GM18951 (cell line): ENCODE results near the gene RPL3.

ENCODE experiments used
- POLR2A ChIP-seq: IDR thresholded peaks from 4 replicates; pipeline ENCODE4 v1.6.1; 2011; ENCODE audit warnings: mild to moderate bottlenecking; ENCODE audit not compliant: insufficient read length, insufficient read depth; ENCODE audit errors: extremely low read depth
- in situ Hi-C: fragments of 300-500 bp; cut with MboI; formaldehyde crosslinking; loops from one replicate; pipeline ENCODE4 v1.12.0; 2022; ENCODE audit warnings: low sequenced_read_pairs, mixed read lengths, inconsistent platforms; ENCODE audit not compliant: unreplicated experiment

Gene RPL3

GRCh38 chr22:39276440-39277141, 42.8 kb downstream of the RPL3 start:
- in situ Hi-C loops = no loop called here

GRCh38 chr22:39275814-39276439, 43.5 kb downstream of the RPL3 start:
- no peak for TF ChIP-seq POLR2A
- in situ Hi-C loops = no loop called here

More at GRCh38 chr22:39276440-39277141, 42.8 kb downstream of the RPL3 start:
- no peak for TF ChIP-seq POLR2A

- no peak for TF ChIP-seq POLR2A
- in situ Hi-C loops = no loop called here
Measured at GRCh38 chr22:39273950-39274887, 45.2 kb downstream of the RPL3 start.

- in situ Hi-C loops = no loop called here
- no peak for TF ChIP-seq POLR2A
Measured at GRCh38 chr22:39270792-39271191, 48.6 kb downstream of the RPL3 start.

- TF ChIP-seq POLR2A = no peak
- in situ Hi-C loops = no loop called here
Measured at GRCh38 chr22:39270280-39270679, 49.1 kb downstream of the RPL3 start.

GRCh38 chr22:39269095-39269790, 50.2 kb downstream of the RPL3 start:
- no peak for TF ChIP-seq POLR2A
- in situ Hi-C loops = no loop called here

GRCh38 chr22:39268645-39269044, 50.8 kb downstream of the RPL3 start:
- in situ Hi-C loops = no loop called here
- TF ChIP-seq POLR2A = no peak

GRCh38 chr22:39267974-39268373, 51.4 kb downstream of the RPL3 start:
- TF ChIP-seq POLR2A = no peak
- in situ Hi-C loops = no loop called here

- TF ChIP-seq POLR2A = no peak
- in situ Hi-C loops = no loop called here
Measured at GRCh38 chr22:39266398-39267030, 52.9 kb downstream of the RPL3 start.

- no peak for TF ChIP-seq POLR2A
- in situ Hi-C loops = no loop called here
Measured at GRCh38 chr22:39265143-39265886, 54.1 kb downstream of the RPL3 start.

- TF ChIP-seq POLR2A = no peak
- in situ Hi-C loops = no loop called here
Measured at GRCh38 chr22:39264349-39265038, 54.9 kb downstream of the RPL3 start.
